Measurements from ENCODE around the gene CLDN4.

CLDN4 gene

DNA sequence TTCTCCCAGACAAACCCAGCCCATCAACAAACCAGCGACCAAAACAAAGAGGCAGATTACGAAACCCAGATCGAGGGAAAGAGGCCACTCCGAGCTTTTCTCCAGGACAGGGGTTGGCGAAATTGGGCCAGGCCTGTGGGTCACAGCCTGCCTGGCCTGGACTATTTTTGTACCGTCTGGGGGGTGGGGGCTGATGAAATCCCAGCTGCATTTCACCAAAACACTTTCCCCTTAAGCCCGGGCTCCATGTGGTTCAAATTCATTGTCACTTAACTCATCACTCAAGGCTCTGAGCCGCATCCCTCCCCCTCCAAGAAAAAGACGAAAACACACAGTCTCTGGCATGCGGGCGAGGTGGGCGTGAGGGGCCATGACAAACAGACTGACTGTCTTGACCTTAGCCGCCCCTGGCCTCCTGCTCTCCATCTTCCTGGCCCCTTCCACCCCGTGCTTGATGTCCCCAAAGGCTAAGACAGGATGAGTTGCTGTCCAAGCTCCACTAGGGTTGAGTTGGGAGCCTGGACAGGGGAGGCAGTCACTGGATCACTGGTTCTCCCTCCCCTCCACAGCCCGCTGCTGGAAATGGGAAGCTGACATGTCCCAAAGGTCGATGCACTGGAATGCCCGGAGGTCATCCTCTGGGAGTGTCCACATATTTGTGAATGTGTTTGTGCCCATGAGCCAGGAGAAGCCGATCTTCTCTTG is 49.3 kb downstream of the CLDN4 start:
- Histone ChIP-seq H3K4me3 (ENCODE audit: low read depth in 1 of 2, low read length in 1 of 2) (no peak overlapping the region), H3K36me3 (no peaks in the 10 kb centered on the region), H3K9me3 (no peaks in the 10 kb centered on the region), H3K27ac (no peak overlapping the region), H3K4me1 (ENCODE audit: control insufficient read depth in 1 of 2, insufficient read depth in 1 of 2, low read depth in 1 of 2, low read length in 1 of 2) (no peaks in the 10 kb centered on the region), H3K27me3 (peaks cover 20% of the 10 kb centered on the region)
- TF ChIP-seq, protein P1, sequence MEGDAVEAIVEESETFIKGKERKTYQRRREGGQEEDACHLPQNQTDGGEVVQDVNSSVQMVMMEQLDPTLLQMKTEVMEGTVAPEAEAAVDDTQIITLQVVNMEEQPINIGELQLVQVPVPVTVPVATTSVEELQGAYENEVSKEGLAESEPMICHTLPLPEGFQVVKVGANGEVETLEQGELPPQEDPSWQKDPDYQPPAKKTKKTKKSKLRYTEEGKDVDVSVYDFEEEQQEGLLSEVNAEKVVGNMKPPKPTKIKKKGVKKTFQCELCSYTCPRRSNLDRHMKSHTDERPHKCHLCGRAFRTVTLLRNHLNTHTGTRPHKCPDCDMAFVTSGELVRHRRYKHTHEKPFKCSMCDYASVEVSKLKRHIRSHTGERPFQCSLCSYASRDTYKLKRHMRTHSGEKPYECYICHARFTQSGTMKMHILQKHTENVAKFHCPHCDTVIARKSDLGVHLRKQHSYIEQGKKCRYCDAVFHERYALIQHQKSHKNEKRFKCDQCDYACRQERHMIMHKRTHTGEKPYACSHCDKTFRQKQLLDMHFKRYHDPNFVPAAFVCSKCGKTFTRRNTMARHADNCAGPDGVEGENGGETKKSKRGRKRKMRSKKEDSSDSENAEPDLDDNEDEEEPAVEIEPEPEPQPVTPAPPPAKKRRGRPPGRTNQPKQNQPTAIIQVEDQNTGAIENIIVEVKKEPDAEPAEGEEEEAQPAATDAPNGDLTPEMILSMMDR (IDR thresholded peaks at IDR 0.05), result no peak

DNA sequence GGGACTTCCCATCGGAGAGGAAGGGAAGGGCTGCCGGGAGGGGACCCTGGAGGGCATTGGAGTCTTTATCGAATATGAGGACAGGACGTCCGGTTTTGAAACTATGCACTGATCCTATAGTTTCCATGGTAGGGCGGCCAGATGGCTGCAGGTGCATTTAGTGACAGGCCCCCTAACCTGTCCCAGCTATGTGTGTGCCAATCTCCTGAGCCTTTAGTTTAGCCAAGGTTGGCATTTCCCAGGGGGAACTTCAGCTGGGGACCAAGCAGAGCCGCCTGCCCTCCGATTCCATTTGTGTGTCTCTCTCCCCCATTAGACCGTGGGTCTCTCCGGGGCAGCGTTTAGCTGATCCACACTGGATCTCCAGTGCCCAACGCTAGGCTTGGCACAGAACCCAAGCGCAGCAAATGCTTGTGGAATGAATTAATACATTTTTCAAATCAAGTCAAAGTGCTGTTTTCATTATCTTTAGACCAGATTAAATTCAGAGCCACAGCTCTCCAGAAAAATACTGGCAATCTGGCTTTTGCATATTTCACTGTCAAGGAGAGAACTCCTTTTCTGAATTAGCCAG is 50.0 kb downstream of the CLDN4 start:
- Histone ChIP-seq H3K27ac (no peak overlapping the region), H3K4me3 (ENCODE audit: low read depth in 1 of 2, low read length in 1 of 2) (no peak overlapping the region), H3K4me1 (ENCODE audit: control insufficient read depth in 1 of 2, insufficient read depth in 1 of 2, low read depth in 1 of 2, low read length in 1 of 2) (no peaks in the 10 kb centered on the region), H3K9me3 (no peaks in the 10 kb centered on the region), H3K36me3 (no peaks in the 10 kb centered on the region), H3K27me3 (peaks cover 27% of the 10 kb centered on the region)
- TF ChIP-seq, protein P1 (IDR thresholded peaks at IDR 0.05), result no peak

DNA sequence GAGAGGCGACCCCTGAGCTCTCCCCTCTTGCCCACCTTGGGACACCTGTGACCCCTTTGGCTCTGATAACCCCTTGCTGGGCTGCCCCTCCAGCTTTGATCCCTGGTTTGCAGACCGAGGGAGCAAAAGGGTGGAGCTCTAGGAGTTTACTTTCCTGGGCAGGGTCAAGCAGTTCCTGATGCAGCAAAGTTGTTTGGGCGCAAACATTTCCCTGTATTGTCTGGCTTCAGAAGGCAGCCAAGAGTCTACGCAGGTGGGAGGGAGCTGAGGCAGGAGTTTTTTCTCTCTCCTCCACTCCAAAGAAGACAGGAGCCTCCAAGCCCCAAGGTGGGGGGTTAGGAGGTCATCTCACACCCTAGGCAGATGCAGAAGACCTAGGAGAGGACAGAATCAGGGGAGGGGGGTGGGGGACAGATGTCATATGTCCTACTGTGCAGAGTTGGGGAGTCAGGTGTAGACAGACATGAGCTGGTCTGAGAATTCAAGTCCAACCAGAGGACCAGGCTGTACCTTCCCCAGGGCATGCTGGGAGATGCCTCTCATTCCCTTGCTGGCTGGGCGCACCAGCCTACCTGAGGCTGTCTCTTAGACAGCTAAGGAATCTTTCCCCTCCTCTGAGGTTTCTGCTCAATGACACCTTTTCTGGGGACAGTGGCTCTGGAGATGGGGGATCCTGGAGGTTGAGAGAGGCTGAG is 50.7 kb downstream of the CLDN4 start:
- H3K4me3 ChIP-seq (ENCODE audit: low read depth in 1 of 2, low read length in 1 of 2), result no peak overlapping the region
- TF ChIP-seq, protein P1 (IDR thresholded peaks at IDR 0.05), result no peak
- no peaks in the 10 kb centered on the region for H3K36me3 ChIP-seq
- H3K27ac ChIP-seq, result no peak overlapping the region
- H3K9me3 ChIP-seq, result no peaks in the 10 kb centered on the region
- no peaks in the 10 kb centered on the region for H3K4me1 ChIP-seq (ENCODE audit: control insufficient read depth in 1 of 2, insufficient read depth in 1 of 2, low read depth in 1 of 2, low read length in 1 of 2)
- H3K27me3 ChIP-seq, result peaks cover 34% of the 10 kb centered on the region

DNA sequence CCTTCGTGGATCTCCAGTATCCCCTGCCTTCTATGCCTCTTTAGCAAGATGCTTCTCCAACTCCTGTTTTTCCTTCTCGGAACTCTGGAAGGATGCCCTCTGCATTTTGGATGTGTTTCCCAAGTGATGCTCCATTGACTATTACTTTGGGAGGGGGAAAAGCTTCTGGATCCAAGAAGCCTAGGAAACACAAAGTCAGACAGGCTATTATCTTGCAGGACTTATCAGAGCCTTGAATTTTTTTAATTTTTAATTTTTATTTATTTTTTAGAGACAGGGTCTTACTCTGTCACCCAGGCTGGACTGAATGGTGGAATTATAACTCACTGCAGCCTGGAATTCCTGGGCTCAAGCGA is 51.2 kb downstream of the CLDN4 start:
- Histone ChIP-seq H3K4me1 (ENCODE audit: control insufficient read depth in 1 of 2, insufficient read depth in 1 of 2, low read depth in 1 of 2, low read length in 1 of 2) (no peaks in the 10 kb centered on the region), H3K27me3 (peaks cover 39% of the 10 kb centered on the region), H3K36me3 (no peaks in the 10 kb centered on the region), H3K4me3 (ENCODE audit: low read depth in 1 of 2, low read length in 1 of 2) (no peak overlapping the region), H3K9me3 (no peaks in the 10 kb centered on the region), H3K27ac (no peak overlapping the region)
- TF ChIP-seq, protein P1 (IDR thresholded peaks at IDR 0.05), result no peak

Measured in neutrophil (primary cell).